Measurements from ENCODE around the gene PKNOX2. TPM values are rescaled to one million over a fixed set of nuclear protein-coding genes. Genes with fewer than 3 reads are reported as not detected.

Gene PKNOX2
- total and polyA plus RNA-seq, 10 donors, result 0.80 to 8.9 (median 3.5) TPM

- no peak for DNase-seq
- Histone ChIP-seq H3K27ac (no peak overlapping the region), H3K4me1 (peaks cover 0 to 3% (median 0%) of the 10 kb centered on the region in 6 donors), H3K36me3 (no peaks in the 10 kb centered on the region), H3K9me3 (peaks cover 0 to 6% (median 0%) of the 10 kb centered on the region in 8 donors), H3K27me3 (replicated peaks in 1 of 7) (peaks cover 0 to 17% (median 0%) of the 10 kb centered on the region in 7 donors), H3K4me3 (no peak overlapping the region)
- intact Hi-C loops (cut with DNase I; ENCODE audit: low total_unique reads), result no loop called here
- WGBS, 5 donors, result 76 to 88% (median 82%) methylated on average over 2 of the region's 2 CpGs
- TF ChIP-seq POLR2A (IDR thresholded peaks at IDR 0.05) (no peak), POLR2AphosphoS5 (IDR thresholded peaks at IDR 0.05) (no peak), CTCF (IDR thresholded peaks at IDR 0.05 in 8 of 11, conservative IDR thresholded peaks at IDR 0.05 in 3 of 11) (no peak)
Observed at GRCh38 chr11:125317416-125317815, 152.9 kb downstream of the PKNOX2 start.

- no peak for DNase-seq
- Histone ChIP-seq H3K9me3 (peaks cover 0 to 6% (median 0%) of the 10 kb centered on the region in 8 donors), H3K27ac (no peak overlapping the region), H3K4me3 (no peak overlapping the region), H3K4me1 (peaks cover 0 to 3% (median 0%) of the 10 kb centered on the region in 6 donors), H3K36me3 (no peaks in the 10 kb centered on the region), H3K27me3 (replicated peaks in 1 of 7) (peaks cover 0 to 25% (median 0%) of the 10 kb centered on the region in 7 donors)
- no peak for TF ChIP-seq CTCF (IDR thresholded peaks at IDR 0.05 in 8 of 11, conservative IDR thresholded peaks at IDR 0.05 in 3 of 11)
- TF ChIP-seq POLR2A (IDR thresholded peaks at IDR 0.05), result no peak
- no peak for TF ChIP-seq POLR2AphosphoS5 (IDR thresholded peaks at IDR 0.05)
- intact Hi-C loops (cut with DNase I; ENCODE audit: low total_unique reads), result no loop called here
- 43 to 65% (median 62%) methylated on average over 1 of the region's 1 CpG for WGBS, 5 donors
Observed at GRCh38 chr11:125319649-125320048, 155.1 kb downstream of the PKNOX2 start.

- TF ChIP-seq POLR2AphosphoS5 (IDR thresholded peaks at IDR 0.05) (no peak), POLR2A (IDR thresholded peaks at IDR 0.05) (no peak)
- H3K4me1 ChIP-seq, result no peaks in the 10 kb centered on the region
- H3K27me3 ChIP-seq (replicated peaks in 1 of 7), result peaks cover 0 to 28% (median 0%) of the 10 kb centered on the region in 7 donors
- intact Hi-C loops (cut with DNase I; ENCODE audit: low total_unique reads), result no loop called here
- WGBS, 5 donors, result 55 to 82% (median 71%) methylated on average over 4 of the region's 4 CpGs
- peaks cover 0 to 6% (median 0%) of the 10 kb centered on the region in 8 donors for H3K9me3 ChIP-seq
- H3K27ac ChIP-seq, result no peak overlapping the region
- no peak overlapping the region for H3K4me3 ChIP-seq
- no peak for DNase-seq
- H3K36me3 ChIP-seq, result no peaks in the 10 kb centered on the region
Observed at GRCh38 chr11:125320347-125321076, 156.0 kb downstream of the PKNOX2 start.

GRCh38 chr11:125322289-125322688 is 157.7 kb downstream of the PKNOX2 start:
- peaks cover 0 to 5% (median 0%) of the 10 kb centered on the region in 8 donors for H3K9me3 ChIP-seq
- no peak for TF ChIP-seq POLR2A (IDR thresholded peaks at IDR 0.05)
- TF ChIP-seq POLR2AphosphoS5 (IDR thresholded peaks at IDR 0.05), result no peak
- no peak for TF ChIP-seq CTCF (IDR thresholded peaks at IDR 0.05 in 8 of 11, conservative IDR thresholded peaks at IDR 0.05 in 3 of 11)
- H3K4me1 ChIP-seq, result no peaks in the 10 kb centered on the region
- no peak overlapping the region for H3K27ac ChIP-seq
- peaks cover 0 to 37% (median 0%) of the 10 kb centered on the region in 7 donors for H3K27me3 ChIP-seq (replicated peaks in 1 of 7)
- 73 to 90% (median 82%) methylated on average over 8 of the region's 8 CpGs for WGBS, 5 donors
- no peaks in the 10 kb centered on the region for H3K36me3 ChIP-seq
- DNase-seq, result no peak
- no peak overlapping the region for H3K4me3 ChIP-seq
- intact Hi-C loops (cut with DNase I; ENCODE audit: low total_unique reads), result no loop called here
